GM18951 (cell line): Measurements from ENCODE around the gene PRRX2.
"Not testable (repeated sequence)": the region's sequence is repeated elsewhere in the genome, so short reads cannot be mapped to it uniquely, and the experiment has no call there.

Experiments
- POLR2A ChIP-seq: IDR thresholded peaks from 4 replicates; pipeline ENCODE4 v1.6.1; 2011; ENCODE audit warnings: mild to moderate bottlenecking; ENCODE audit not compliant: insufficient read length, insufficient read depth; ENCODE audit errors: extremely low read depth
- in situ Hi-C: fragments of 300-500 bp; cut with MboI; formaldehyde crosslinking; loops from one replicate; pipeline ENCODE4 v1.12.0; 2022; ENCODE audit warnings: low sequenced_read_pairs, mixed read lengths, inconsistent platforms; ENCODE audit not compliant: unreplicated experiment

PRRX2 gene

DNA sequence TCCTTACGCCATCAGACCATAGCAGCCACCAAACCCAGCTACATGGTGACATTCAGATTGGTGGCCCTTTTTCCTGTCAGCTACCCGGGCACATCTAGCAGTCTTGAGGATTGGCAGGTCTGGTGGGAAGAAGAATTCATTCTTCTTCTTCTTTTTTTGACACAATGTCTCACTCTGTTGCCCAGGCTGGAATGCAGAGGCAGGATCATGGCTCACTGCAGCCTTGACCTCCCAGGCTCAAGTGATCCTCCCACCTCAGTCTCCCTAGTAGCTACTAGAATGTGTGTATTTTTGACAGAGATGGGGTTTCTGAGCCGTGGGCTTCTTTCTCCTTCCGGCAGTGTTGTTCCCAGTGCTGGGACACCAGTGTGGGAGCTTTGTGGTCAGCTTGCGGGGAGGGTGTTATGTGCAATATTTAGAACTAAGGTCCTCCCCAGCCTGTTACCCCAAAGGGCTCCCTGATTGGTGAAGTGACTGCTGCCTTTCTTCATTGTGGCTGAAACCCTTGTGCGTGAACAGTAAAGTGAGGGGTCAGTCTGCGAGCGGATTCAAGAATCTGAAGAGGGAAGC is 36.1 kb upstream of the PRRX2 start:
- in situ Hi-C loops = no loop called here
- no peak for TF ChIP-seq POLR2A

DNA sequence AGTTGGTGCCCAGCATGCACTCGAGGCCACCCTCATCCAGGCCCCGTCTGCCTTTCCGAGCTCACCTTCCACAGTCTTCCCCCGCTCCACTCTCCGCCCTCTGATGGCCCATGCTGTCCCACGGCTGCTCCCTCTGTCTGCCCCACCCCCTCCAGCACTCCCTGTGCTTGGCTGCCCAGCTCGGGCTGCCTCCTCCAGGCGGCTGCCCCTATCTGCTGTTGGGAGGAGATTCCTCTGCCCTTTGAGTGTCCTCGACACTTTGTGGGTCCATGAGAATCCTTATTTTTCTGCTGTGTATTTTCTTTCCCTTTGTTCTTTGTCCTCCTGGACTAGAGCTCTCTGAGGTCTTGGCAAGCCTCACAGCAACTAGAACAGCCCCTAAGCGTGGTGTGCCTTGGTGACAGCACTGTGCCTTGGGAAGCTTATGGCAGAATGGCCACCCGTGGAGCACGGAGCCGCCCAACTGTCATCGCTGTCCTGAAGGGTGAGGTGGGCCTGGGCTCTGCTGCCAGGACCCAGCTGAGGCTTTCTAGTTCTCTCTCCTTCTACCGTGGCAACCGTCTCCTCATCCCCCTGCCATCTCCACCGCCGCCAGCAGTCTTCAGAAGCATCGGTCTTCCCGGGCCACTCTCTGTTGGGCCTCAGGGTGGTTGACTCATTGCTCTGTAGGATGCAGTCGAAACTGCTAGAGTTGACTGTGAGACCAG is 34.3 kb upstream of the PRRX2 start:
- in situ Hi-C loops = no loop called here
- no peak for TF ChIP-seq POLR2A

DNA sequence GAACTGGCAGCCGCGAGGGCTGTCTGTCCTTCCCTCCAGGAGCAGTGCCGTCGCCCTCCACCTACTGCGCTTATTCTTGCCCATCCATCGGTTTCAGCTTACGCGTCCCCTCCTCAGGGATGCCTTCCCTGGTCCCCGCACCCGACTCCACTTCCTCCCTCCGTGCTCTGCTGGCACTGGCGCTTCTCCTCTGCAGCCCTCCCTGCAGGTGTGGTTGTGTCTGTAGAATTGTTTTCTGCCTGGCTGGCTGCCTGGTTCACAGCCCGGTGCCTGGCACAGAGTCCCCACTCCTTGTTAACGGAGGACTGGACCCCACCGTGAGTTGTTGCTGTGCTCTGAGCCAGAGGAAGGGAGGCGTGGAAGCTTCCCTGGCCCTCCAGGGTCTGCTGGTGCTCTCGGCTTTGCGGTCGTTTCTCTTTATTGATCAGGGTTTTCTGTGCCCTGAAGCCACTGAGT is 33.7 kb upstream of the PRRX2 start:
- in situ Hi-C loops = no loop called here
- no peak for TF ChIP-seq POLR2A

DNA sequence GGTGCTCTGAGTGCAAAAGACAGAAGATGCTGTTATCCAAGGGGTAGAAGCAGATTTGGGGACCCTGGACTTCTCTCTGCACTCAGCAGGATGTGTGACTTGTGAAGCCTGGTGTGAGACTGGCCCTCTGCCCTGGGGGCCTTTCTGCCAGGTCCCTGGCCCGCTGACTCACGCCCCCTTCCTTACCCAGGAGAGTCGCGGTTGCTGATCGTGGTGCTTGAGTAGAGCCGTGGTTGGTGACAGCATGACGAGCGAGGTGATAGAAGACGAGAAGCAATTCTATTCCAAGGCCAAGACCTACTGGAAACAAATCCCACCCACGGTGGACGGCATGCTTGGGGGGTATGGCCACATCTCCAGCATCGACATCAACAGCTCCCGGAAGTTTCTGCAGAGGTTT is 33.0 kb upstream of the PRRX2 start:
- in situ Hi-C loops = no loop called here
- TF ChIP-seq POLR2A = no peak

DNA sequence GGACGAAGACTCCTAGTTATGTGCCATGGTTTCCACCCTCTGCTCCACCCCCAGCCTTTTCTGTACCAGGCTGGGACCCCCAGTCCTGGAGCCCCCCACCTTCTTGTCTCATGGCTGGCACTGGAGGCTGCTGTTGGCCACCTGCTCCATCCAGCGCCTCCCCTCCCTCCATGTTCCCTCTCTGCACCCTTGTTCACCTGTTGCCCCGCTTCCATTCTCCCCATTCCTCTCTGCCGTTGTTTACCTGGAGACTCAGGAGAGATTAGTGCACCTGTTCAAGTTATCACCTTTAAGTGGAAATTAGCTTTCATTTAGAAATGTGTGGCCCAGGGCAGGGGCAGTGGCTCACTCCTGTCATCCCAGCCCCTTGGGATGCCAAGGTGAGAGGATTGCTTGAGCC is 32.2 kb upstream of the PRRX2 start:
- in situ Hi-C loops = no loop called here
- no peak for TF ChIP-seq POLR2A

DNA sequence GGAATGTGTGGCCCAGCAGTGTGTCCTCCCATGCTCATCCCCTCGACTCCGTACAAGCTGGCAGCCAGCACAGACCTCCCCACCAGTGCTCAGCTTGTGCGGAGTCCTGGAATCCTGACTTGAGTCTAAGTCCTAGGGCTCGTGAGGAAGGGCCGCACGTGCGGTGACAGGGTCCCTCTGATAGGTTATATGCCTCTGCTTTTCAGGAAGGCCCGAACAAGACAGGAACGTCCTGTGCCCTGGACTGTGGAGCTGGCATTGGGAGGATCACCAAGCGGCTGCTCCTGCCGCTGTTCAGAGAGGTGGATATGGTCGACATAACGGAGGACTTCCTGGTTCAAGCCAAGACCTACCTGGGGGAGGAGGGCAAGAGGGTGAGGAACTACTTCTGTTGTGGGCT is 31.6 kb upstream of the PRRX2 start:
- no peak for TF ChIP-seq POLR2A
- in situ Hi-C loops = no loop called here

DNA sequence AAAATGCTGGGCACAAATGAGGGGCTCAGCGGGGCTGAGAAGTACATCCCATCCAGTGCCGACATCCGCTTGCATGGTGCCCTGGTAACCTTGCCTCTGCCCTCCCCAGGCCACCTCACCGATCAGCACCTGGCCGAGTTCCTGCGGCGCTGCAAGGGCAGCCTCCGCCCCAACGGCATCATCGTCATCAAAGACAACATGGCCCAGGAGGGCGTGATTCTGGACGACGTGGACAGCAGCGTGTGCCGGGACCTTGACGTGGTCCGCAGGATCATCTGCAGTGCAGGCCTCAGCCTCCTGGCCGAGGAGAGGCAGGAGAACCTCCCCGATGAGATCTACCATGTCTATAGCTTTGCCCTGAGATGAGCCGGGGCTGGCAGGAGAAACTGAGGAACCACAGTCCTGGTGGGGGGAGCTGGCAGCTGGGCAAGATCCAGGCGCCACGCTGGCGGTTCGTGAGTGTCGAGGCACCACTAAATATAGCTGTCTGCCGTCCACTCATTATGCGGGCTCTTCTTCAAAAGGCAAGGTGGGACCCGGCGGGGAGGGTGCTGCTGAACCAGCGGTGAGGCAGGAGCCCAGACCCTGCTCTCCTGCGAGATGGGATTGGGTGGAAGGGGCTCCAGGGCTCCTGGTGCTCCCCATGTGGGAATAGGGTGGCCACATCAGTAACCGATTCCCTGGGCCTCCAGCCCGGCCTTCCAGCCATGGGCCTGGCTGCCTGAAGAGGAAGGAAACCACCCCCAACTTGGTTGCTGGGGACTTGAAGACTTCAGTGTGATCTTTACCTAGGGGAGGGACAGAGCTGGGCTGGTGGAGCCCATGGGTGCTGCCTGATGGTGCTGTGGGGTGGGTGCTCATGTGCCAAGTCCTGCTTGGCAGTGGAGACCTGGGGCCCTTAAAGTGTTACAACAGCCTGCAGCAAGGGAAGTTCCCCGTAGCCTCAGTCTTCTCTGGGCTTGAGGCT is 30.1 kb upstream of the PRRX2 start:
- TF ChIP-seq POLR2A = no peak
- in situ Hi-C loops = no loop called here

DNA sequence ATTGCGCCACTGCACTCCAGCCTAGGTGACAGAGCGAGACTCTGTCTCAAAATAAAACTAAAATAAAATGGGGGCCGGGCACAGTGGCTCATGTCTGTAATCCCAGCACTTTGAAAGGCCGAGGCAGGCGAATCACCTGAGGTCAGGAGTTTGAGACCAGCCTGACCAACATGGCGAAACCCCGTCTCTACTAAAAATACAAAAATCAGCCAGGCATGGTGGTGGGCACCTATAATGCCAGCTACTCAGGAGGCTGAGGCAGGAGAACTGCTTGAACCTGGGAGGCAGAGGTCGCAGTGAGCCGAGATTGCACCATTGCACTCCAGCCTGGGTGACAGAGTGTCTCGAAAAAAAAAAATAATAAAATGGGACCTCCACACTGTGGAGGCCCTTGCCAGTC is 29.1 kb upstream of the PRRX2 start:
- in situ Hi-C loops = not testable (repeated sequence)

DNA sequence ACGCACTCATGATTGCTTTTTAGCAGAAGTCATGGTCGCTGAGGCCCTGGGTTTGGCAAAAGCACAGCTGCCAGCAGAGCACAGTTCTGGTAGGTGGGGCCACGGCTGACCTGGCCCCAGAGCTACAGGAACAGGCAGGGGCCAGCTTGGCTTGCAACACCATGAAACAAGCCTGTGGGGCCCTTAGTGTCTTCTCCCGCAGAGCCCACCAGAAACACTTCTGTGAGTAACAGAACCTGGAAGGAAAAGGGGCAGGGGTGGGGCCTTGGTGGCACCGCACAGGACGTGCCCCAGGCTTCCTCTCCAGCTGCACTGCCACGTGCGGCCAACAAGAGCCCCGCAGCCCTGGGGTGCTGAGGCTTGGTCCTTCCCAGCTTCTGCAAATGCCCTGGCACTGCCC is 28.3 kb upstream of the PRRX2 start:
- TF ChIP-seq POLR2A = no peak
- in situ Hi-C loops = no loop called here

DNA sequence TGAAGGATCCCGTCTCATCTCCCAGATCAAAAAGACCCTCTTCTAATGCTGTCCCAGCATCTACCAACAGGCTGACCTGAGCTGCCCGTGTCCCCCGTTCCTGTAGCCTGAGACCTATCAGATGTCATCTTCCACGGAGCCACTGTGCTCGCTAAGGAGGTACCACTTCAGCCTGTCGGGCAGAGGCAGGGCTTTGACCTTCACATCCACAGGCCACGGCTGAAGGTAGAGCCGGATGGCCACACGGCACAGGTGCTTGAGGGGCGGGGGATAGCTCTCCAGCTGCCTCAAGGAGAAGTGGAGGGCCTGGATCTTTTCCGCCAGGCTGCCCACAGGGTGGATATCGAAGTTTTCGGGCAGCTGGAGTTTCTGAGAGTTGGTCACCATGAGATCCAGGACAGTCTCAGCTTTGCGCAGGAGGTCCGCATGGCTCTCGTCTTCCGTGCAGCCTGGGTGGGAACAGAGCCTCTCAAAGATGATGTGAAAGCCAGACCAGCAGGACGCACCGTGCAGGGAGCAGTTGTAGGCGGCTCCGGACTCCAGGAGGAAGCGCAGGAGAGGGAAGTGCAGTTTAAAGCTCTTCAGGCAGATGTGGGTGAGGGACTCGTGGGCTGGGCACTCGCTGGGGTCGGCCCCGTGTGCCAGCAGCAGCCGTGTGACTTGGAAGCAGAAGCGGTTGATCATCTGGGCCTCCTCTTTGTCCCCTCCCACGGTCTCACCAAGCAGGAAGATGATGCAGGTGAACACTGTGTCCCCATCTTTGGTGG is 27.6 kb upstream of the PRRX2 start:
- in situ Hi-C loops = no loop called here
- TF ChIP-seq POLR2A = no peak

DNA sequence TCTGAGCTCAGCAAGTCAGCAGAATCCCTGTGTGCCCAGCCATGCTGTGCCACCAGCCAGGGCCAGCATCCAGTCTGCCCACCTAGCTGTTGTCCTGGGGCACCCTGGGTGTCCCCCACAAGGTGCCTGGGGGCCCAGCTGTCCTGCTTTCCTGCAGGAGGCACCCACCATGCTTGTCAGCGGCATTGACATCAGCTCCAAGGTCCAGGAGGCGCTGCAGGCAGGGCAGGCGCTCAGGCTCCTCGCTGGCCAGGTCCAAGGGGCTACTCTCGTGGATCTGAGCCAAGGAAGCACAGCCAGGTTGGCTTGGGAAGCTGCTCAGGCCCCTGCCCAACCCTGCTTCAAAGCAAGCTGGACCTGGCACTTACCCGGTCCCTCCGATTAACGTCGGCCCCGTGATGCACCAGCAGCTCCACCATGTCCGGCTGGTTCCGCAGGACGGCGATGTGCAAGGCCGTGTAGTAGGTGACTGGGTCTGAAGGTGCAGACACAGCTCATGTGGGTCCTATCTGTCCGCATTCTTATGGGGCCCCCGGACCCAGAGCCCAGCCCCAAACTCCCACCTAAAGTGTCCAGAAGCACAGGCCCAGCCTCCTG is 26.3 kb upstream of the PRRX2 start:
- TF ChIP-seq POLR2A = no peak
- in situ Hi-C loops = no loop called here

DNA sequence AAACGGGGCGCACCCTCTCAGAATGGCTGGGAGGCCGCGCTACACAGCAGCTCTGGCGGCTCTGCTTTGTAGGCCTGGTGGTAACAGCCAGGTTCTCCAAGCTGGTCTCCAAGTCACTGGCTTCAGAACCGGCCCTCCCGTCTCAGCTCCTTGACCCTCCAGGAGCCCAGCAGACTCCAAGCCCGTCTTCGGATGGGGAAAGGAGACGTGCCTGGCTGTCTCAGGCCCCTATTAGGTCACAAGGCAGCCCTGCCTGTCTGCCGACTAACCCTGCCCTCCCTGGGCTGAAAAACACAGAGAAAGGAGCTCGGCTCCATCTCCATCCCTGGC is 25.7 kb upstream of the PRRX2 start:
- in situ Hi-C loops = no loop called here
- TF ChIP-seq POLR2A = no peak
